GM21526 (cell line): ENCODE data around the gene SLC16A11.

Experiments
- ATAC-seq: cut with Tn5 transposase; IDR thresholded peaks from one replicate; pipeline ENCODE4 v1.9.1; 2021; ENCODE audit warnings: moderate library complexity; ENCODE audit not compliant: unreplicated experiment, low FRiP score

SLC16A11 gene

DNA sequence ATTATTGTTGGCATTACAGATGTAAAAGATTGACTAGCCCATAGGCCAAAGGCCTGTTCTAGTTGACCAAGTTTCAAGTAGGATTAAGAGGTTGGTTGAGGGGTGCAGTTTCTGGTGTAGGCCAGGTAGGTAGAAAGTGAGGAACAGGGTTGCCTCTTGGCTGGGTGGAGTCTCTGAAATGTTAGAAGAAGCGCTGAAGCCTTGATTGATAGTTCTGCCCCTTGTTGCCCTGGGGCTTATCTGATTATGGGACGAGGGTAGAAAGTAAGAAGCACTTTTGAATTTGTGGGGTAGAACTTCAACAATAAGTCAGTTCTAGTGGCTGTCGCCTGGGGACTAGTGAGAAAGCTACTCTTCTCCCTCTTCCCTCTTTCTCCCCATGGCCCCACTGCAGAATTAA lies 14.8 kb downstream of the SLC16A11 start:
- no peak for ATAC-seq

DNA sequence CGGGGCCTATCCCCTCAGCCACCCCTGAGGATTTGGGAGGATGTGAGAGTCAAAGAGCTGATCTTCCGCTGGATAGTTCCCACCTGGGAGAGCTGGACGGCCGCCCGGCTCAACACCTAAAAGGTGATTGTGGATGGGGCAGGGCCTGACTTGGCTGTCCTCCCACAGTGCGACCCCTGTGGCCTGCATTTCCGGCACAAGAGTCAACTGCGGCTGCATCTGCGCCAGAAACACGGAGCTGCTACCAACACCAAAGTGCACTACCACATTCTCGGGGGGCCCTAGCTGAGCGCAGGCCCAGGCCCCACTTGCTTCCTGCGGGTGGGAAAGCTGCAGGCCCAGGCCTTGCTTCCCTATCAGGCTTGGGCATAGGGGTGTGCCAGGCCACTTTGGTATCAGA lies 16.6 kb downstream of the SLC16A11 start:
- ATAC-seq: no peak

DNA sequence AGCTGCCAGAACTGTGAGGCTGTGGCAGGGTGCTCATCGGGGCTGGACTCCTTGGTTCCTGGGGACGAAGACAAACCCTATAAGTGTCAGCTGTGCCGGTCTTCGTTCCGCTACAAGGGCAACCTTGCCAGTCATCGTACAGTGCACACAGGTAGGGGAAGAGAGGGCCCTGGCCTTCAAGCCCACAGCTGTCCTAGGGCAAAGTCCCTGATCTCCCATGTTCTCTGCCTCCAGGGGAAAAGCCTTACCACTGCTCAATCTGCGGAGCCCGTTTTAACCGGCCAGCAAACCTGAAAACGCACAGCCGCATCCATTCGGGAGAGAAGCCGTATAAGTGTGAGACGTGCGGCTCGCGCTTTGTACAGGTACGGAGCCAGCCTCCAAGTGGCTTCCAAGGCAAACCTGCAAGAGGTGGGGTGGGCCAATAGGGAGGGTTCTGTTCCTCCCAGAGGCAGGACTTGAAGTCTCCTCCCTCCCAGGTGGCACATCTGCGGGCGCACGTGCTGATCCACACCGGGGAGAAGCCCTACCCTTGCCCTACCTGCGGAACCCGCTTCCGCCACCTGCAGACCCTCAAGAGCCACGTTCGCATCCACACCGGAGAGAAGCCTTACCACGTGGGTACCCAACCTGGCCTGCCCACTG lies 17.3 kb downstream of the SLC16A11 start:
- no peak for ATAC-seq

DNA sequence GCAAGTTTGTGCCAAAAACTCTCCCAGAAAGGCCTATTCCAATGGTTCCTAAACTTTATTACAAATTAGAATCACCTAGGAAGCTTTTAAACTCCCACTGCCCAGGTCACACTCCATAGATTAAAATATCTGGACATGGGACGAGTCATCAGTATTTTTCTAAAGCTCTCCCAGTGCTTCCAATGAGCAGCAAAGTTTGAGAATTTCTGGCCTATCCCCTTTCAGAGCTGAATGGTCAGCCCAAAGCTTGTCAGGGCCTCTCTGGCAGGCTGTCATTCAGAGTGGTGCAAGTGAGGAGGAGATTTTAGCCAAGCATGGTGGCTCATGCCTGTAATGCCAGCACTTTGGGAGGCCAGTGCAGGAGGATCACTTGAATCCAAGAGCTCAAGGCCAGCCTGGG lies 18.6 kb downstream of the SLC16A11 start:
- no peak for ATAC-seq

DNA sequence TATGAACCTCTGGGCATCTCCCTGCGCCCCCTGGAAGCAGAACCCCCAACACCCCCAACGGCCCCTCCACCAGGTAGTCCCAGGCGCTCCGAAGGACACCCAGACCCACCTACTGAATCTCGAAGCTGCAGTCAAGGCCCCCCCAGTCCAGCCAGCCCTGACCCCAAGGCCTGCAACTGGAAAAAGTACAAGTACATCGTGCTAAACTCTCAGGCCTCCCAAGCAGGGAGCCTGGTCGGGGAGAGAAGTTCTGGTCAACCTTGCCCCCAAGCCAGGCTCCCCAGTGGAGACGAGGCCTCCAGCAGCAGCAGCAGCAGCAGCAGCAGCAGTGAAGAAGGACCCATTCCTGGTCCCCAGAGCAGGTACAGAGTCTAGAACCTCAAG lies 19.5 kb downstream of the SLC16A11 start:
- no peak for ATAC-seq

DNA sequence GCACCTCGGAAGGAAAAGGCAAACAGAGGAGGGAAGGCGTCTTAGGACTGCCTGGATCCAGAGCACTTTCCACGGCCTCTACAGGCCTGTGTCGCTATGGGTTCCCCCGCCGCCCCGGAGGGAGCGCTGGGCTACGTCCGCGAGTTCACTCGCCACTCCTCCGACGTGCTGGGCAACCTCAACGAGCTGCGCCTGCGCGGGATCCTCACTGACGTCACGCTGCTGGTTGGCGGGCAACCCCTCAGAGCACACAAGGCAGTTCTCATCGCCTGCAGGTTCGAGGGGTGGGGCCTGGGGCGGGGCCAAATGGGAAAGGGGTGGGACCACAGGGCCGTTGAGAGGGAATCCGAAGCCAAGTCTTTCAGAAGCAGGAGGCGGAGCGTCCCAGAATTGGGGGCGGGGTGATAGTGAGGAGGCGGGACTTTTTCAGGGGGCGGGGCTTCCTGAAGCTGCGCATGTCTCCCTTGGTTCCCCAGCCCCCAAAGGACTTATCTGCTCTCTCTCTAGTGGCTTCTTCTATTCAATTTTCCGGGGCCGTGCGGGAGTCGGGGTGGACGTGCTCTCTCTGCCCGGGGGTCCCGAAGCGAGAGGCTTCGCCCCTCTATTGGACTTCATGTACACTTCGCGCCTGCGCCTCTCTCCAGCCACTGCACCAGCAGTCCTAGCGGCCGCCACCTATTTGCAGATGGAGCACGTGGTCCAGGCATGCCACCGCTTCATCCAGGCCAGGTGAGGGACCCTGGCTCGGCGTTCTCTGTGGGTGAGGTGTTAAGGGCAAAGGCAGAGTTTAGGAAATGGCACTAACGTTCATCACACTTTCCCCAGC lies 20.1 kb downstream of the SLC16A11 start:
- ATAC-seq: no peak

DNA sequence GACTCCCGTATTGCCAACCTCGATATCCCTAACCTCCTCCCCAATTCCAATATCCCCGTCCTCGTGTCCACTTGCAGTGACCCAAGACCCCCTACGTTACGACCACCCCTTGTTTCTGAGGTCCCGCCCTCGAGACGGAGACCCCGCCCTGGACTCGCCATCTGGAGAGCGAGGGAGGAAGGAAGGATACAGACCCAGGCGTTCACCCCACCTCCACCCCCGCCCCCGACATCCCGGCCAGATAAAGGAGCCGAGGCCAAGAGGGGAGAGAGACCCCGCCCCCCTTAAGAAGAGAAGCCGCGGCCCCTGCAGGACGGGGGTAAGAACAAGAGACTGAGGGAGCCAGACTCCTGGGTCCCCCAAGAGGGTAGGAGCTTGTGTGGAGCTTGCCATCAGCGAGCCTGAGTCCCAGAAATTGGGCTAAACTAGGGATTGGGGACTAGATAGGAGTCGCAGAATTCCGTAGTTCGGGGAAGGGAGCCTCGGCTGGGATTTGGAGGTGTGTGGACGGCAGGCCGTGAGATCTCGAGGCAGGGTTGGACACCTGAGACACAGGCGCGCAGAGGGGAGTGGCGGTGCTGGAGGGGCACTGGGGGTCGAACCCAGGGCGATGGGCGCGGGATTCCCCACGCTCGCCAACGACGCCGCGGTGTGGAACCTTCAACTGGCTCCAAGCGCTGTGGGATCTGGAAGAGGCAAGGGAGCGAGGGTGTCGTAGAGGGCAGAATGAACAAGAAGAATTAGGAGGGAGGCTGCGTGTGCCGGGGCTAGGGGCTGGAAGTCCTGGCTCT lies 20.9 kb downstream of the SLC16A11 start, which contains the start of gene BCL6B:
Gene BCL6B, plus strand, starts transcription at position 270 of the 791 bp plus-strand sequence. CDS start 622 bp downstream, outside the sequence.
- no peak for ATAC-seq

DNA sequence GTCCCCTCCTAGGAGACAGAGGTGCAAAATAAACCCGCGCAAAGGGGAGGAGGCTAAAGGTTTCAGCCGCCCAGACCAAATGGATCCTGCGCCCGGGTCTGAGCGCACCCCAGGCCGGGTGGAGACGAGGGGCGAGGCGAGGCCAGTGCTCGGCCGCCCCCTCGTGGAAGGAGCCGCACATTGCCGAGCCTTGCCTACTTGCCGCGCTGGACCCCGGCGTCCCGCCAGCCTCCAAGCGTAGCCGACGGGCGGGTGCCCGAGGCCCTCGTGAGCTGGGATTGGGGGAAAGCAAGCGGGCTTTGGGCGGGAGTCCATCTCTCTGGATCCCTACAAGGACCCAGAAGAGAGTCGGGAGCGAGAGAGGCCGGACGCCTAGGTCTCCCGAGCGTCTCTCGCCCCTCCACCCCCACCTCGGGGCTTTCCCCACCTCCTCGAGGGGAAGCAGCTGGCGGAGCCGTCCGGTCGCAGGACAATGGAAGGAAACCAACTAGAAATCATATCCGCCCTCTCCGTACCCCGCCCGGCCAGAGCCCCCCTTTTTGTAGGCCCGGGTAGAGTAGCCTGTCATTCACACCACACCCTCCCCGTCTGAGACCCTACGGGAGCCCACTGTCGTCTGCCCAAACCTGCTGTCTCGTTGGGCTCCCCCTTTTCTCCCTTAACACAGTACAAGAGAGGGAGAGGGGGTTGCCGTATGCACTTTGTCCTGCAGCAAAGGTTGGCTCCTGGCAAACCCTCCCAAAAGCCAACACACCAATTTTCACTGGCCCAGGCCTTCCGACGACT lies 21.7 kb downstream of the SLC16A11 start:
- ATAC-seq: peak; percentile 45

DNA sequence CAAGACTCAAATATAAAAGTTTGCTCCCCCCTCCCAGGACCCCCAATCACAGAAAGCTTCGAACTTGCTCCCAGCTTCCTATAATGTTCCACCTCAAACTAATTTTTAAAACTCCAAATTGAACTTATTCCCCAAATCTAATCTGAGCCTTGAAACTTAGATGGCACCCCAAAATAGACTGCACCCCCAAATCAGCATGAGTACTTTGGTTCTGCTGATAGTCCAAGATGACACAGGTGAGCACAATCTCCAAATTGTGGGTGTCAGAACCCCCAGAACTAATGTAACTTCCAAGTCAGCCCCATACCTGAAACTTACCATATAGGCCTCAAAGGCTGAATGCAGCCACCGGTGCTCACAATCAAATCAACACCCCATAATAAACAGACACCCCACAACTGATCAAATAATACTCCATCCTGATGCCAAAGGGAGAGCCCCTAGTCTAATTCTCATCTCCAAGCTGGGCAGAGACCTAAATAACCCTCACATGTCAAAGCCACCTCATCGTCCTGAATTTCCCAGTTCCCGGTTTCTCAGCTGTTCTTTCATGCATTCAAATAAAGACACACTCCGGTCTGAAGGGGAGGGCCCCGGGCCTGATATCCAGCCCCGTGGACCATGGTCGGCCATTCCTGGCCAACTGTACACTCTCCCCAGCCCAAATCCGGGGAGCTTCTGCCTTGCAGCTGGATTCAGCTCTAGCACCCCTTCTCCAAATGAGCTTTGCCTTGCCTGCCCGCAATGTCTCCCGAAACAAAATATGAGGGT lies 22.8 kb downstream of the SLC16A11 start:
- no peak for ATAC-seq

DNA sequence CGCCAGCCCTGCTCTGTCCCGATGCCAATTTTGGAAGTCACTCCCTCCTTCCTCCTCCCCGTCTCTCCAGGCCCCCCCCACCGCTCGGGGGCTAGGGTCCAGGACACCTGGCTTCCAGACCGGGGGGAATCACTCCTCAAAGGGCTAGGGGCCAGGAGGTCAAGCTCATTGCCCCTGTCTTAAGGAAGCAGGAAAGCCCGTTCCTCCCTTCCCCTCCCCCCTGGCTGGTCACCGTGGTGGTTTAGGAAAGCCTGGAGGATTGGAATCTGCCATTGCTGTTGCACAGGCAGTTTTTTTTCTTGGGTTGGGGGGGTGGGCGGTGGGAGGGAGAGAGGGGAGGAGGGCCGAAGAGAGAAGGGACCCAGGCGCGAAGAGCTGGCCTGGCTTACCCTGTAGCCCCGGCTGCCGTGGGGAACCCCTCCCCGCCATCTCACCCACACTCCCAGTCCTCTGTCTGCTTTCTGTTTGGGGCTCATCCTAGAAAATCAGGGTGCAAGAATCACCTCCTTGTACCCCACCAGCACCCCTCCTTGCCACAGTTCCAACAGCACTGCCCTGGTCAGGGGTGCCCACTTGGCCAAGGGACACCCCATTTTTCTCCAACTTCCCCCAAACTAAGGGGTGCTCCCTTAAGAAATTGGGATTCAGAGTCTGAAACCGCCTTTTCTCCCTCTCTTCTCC lies 23.9 kb downstream of the SLC16A11 start:
- no peak for ATAC-seq

DNA sequence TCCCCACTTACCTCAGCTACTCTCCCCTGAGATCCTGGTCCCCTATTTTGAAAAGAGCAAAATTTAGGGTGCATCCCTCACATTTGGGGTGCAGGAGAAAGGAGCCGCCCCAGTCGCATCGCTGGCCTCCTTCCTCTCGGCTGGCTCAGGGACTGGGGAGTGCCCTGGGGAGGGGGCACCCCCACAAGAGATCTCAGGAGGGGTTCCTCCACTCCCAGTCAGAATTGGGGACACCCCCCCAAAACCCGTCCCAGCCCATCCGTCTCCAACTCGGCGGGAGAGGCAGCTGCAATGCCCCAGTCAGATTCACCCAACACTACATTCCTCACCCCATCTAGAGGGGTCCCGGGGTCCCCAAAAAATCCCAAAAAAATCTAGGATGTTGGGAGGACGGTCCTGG lies 24.5 kb downstream of the SLC16A11 start:
- no peak for ATAC-seq

DNA sequence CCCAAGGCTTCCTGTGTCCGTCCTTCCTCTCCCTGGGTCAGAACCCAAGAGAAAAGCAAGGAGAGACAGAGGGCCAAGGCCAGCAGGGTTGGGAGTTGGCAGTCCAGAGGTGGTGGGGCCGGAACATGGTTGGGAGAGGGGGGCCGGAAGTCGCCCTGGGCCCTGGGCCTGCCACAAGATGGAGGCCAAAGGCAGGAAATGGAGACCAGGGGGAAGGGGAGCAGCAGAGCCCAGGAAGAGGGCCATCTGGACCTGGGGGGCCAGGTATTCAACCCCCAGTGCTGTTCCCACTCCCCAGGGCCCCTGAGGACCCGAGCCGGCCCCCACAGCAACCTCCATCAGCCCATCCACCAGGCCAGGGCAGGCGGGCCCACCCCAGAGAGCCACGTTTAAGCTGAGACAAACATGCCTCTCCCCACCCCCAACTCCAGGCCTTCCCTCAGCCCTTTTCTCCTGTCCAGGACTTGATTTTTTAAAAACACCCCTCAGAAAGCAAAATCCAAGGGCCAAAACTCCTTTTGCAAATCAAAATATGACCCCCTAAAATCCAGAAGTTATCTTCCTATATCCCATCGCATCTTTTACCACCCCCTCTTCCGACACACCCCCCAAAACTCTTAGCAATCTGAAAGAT lies 25.4 kb downstream of the SLC16A11 start:
- ATAC-seq: no peak

DNA sequence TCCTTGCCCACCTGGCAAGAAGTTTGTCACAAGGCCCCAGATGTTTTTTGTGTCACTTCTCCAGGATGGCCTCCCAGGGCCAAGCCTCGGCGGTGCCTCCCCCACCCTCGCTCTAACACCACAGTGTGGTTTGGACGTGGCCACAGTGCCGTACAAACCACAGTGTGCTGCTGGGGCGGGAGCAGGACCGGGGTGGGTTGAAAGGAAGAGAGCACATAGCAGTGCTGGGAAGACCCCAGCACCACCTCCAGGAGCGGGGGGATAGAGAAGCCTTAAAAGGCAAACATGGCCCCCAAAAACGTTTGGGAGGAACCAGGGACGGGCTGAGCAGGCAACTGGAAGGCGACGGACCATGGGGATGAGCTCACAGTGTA lies 26.1 kb downstream of the SLC16A11 start:
- ATAC-seq: no peak

DNA sequence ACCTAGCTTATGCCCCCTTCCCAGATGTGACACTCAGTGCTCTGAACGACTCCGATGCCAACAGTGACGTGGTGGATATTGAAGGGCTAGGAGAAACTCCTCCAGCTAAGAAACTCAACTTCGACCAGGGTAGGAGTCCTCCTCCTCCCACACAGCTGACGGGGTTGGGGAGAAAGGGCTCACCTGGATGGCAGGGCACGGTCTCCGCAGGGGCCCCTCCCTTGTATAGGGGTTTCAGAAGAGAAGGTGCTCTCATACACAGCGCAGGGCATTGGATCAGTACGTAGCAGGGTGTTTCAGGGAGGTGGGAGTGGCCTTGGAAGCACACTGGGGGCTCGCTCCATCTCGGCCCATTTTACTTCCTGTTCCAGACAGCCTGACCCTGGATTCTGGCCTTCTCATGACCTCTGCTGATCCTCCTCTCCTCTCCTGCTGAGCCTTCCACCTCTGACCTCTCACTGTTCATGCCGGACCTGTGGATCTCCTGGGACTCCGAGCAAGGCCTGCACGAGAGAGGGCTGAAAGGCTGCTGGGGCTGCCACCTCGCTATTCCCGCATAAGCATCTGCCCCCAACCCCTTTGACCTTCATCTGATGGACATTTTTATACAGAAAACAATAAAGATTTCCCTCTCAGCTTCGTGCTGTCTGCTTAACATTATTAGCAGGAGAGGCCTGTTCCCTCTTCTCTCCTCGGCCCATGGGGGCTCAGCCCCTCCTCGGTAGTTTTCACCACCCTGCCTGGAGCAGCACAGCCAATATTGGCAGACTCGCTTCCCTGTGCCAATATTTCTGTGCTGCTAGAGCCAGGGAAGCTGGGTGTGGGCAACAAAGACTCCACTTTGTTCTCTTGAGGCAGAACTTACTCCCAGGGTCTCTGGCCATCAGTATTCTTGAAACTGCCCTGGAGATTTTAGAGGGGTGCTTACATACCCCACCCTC lies 26.7 kb downstream of the SLC16A11 start:
- ATAC-seq: no peak

DNA sequence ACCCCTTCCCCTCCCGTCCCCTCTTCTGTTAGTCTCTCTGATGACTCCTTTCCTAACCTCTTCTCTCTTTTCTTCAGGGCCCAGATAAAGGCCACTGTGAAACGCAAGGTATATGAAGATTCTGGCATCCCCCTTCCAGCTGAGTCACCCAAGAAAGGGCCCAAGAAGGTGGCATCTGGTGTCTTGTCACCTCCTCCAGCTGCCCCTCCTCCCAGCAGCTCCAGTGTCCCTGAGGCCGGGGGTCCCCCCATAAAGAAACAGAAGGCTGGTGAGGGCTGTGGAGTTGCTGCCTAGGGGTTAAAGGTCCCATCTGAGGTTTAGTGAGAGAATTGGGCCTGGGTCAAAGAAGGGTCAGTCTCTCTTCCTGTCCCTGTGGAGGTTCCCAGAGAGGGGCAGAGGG lies 27.5 kb downstream of the SLC16A11 start:
- ATAC-seq: no peak

DNA sequence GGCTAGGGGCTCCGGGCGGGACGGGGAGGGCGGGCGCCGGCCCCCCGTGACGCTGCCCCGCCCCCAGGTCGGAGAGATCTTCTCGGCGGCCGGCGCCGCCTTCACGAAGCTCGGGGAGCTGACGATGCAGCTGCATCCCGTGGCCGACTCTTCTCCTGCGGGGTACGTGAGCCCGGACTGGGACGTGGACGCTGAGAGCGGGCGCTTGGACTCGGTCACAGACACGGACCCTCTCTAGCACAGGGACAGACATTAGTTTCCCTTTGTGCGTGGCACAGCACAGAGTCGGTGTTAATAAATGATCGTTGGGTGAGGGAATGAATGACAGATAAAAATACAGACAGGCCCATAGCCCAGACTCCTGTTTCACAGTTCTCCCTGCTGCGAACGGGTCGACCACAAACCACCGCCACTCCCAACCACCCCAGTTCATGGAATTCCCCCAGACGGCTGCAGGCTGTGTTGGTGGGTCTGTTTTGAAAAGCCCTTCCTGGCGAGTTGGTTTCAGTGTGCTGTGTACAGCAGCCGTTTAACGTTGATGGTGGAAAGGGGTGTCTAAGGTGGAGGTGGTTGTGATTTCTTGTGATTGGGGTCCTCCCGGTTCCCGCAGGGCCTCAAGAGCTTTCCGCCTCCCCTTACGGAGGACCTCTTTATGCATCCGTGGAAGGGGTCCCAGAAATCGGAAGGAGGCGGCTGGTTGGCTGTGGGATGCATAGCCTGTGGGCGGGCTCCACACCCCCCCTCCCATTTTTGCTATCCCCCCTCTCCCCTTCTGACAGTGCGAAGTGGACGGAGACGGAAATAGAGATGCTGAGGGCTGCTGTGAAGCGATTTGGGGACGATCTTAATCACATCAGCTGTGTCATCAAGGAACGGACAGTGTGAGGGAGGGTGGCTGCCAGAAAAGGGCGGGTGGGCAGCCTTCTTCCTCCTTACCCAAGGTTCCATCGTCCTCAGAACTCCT lies 28.6 kb downstream of the SLC16A11 start:
- peak; percentile 1 for ATAC-seq
